ENCODE measurements around the gene BICC1.

BICC1 gene, protein sequence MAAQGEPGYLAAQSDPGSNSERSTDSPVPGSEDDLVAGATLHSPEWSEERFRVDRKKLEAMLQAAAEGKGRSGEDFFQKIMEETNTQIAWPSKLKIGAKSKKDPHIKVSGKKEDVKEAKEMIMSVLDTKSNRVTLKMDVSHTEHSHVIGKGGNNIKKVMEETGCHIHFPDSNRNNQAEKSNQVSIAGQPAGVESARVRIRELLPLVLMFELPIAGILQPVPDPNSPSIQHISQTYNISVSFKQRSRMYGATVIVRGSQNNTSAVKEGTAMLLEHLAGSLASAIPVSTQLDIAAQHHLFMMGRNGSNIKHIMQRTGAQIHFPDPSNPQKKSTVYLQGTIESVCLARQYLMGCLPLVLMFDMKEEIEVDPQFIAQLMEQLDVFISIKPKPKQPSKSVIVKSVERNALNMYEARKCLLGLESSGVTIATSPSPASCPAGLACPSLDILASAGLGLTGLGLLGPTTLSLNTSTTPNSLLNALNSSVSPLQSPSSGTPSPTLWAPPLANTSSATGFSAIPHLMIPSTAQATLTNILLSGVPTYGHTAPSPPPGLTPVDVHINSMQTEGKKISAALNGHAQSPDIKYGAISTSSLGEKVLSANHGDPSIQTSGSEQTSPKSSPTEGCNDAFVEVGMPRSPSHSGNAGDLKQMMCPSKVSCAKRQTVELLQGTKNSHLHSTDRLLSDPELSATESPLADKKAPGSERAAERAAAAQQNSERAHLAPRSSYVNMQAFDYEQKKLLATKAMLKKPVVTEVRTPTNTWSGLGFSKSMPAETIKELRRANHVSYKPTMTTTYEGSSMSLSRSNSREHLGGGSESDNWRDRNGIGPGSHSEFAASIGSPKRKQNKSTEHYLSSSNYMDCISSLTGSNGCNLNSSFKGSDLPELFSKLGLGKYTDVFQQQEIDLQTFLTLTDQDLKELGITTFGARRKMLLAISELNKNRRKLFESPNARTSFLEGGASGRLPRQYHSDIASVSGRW

GRCh38 chr10:58512491-58513187, at the start of gene BICC1:
BICC1 (plus strand) TSS chr10:58512872; CDS start chr10:58513144, 272 bp downstream.
- DNase-seq, result peak; percentile 13

DNA sequence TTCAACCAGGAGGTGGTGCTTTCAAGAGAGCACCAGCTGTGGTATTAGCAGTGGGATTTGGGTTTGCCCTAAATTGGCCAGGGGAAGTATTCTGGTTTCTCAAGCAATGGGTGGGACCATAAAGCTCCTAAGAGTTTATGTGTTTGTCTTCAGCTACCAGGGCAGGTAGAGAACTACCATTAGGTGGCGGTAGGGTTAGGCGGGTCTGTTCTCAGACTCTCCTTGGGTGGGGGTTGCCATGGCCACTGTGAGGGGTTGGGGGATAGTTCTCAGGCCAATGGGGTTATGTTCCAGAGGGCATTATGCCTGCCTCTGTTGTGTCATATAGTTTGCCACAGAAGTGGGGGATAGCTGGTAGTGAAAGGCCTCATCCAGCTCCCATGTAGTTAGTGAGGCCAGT, 47.7 kb upstream of the BICC1 start:
- DNase-seq, result no peak

DNA sequence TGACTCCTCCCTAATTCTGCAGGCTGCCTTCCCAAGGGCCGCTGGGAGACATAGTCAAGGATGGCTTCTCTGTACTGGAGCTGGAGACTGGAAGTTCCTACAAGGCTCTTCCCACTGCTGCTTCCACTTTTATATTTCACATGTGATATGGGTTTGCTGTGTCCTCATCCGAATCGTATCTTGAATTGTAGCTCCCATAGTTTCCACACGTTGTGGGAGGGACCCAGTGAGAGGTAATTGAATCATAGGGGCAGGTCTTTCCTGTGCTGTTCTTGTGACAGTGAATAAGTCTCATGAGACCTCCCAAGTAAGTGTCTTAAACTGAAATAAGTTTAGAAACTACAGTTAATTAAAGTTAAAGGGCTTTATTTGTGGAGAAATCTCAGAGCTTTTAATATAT, 47.0 kb upstream of the BICC1 start:
- DNase-seq, result no peak

GRCh38 chr10:58467931-58468635, 44.6 kb upstream of the BICC1 start:
- no peak for DNase-seq

- no peak for DNase-seq
These were observed 38.7 kb upstream of the BICC1 start for GRCh38 chr10:58473976-58474375.

- no peak for DNase-seq
These were observed 37.1 kb upstream of the BICC1 start for GRCh38 chr10:58475322-58476277.

GRCh38 chr10:58477122-58477521, 35.5 kb upstream of the BICC1 start:
- DNase-seq, result no peak

- no peak for DNase-seq
These were observed 34.8 kb upstream of the BICC1 start for GRCh38 chr10:58477902-58478301.

- no peak for DNase-seq
These were observed 33.6 kb upstream of the BICC1 start for GRCh38 chr10:58479045-58479444.

GRCh38 chr10:58480321-58480720, 32.4 kb upstream of the BICC1 start:
- no peak for DNase-seq

DNA sequence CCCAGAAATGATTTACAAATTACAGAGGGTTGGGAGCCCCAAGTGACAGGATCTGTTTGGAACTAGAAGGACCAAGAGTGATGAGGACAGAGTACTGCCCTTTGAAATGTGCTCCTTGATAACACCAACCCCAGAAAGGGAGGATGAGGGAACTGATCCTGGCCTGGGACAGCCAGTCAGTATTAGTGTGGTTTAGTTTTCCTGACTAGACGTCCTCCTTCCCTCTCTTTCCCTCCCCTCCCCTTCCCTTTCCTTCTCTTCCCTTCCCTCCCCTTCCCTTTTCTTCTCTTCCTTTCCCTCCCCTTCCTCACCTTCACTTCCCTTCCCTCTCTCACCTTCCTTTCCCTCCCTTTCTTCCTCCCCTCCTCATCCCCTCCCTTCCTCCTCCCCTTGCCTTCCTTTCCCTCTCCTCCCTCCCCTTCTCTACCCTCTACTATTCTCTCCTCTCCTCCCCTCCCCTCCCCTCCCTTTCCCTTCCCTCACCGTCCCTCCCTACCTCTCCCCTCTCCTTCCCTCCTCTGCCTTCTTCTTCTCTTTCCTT, 31.0 kb upstream of the BICC1 start:
- DNase-seq, result no peak

- DNase-seq, result no peak
These were observed 25.9 kb upstream of the BICC1 start for GRCh38 chr10:58486821-58487220.

- no peak for DNase-seq
These were observed 23.8 kb upstream of the BICC1 start for GRCh38 chr10:58488921-58489320.

GRCh38 chr10:58502956-58503355, 9.7 kb upstream of the BICC1 start:
- no peak for DNase-seq

DNA sequence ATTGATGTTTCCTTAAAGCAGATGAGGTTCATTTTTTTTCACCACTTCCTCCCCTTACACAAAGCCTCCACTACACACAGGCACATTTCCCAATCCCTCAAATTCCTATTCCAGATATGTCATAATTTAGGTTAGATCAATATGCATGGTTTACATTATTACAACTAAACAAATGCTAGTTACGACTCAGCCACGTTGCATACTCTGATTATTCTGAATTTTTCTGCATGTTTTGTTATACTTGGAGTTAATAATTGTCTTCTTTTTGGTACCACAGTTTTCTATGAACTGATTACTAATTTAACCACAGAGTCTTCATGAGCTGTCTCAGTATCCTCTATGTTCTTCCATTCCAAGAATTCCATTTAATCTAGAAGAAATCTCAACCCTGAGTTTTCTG, 4.4 kb upstream of the BICC1 start:
- DNase-seq, result no peak

DNA sequence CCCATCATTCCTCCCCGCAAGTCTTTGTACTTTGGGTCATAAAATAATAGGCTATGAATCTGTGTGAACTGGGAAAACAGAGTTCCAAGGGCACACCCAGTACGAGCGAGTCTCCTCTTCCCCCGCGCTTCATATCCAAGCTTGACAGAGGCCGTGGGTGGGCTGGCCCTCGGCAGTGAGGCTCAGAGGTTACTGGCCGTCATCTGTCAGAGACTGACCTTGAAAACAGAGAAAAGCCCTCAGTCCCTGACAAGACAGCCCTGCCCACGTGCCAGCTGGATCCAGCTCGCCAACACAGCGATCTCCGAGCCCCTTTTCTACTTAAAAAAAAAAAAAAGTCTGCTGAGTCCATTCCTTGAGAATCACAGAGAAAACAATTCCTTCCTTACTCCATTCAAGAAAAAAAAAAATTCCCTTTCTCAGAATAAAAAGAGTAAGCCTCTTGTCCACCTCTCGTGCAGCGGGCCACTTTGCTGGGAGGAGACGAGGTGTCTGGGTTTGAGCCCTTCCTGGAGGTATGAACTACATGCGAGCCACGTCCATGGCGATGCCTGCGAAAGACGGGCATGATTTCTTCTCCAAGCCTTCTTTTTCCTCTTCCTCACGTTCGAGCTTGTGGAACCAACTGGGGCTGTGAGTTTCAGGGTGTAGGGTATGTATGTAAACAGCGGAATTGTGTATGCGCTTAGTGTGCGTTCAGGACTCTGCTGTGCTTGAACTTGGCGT, 744 bp upstream of the BICC1 start:
- DNase-seq, result peak; percentile 7

DNA sequence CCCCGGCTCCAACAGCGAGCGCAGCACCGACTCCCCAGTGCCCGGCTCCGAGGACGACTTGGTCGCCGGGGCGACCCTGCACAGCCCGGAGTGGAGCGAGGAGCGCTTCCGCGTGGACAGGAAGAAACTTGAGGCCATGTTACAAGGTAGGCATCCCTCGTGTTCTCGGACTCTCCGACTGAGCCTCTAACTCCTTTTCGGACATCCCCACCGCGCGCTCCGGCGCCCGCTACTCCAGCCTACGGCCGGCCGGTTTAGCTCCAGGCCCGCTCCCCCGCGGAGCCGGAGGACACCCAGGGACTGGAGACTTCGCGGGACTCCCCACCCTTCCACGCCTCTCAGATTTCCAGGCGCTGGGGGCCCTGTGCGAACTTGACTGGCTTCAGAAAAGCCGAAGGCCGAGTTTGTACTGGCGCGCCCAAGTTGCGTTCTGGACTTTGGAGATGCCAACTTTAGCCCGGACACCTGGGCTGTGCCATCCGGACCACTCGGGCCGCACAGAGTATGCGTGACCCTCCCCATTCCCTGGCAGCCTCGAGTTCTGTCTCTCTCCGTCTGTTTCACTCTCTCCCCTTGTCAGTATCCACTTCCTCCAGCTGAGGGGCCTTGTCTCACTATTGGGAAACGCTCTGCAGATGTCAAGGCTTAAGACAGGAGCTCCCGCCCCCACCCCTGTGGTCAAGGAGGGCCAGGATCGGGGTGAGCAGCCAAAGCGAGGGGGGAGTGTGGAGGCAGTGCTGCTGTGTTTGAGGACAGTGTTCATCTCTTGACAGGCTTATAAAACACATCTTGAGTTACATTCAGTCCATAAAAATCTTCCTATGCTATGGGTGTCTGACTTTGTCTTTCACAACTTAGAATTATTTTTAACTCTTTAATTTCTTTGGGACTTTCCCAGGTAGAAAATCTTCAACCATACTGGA, 777 bp downstream of the BICC1 start:
- DNase-seq, result peak; percentile 35

DNA sequence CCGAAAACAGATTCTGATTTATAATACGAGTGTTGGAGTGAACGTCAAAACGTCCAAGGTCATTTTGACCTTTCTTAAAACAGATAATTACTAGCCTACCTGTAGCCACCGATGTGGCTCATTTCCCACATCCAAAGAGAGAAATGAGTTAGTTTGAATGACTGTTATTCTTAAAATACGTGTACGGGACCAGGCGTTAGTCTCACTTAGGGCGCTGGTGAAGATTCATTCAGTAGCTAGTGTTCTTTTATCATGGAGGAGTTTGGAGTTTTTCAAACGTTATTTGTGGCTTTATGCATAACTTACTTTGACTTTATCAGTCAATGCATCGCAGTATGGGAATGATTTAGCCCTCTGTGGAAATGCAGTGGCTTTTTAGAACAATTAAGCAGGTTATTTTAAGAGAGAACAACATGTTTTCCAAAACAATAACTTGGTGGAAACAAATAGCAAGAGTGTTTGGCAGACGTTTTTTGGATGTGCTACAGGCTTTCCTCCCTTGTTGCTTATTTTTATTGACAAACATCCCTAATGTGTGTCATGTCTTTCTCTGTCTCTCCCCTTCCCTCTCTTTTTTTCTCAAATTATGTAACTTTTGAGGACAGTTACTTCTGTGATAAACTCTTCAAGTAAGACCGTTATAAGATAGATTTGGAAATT, 1.6 kb downstream of the BICC1 start:
- DNase-seq, result no peak

All from hematopoietic multipotent progenitor cell treated with erythropoietin and hydrocortisone succinate and interleukin-3 and kit ligand, for 6 days (in vitro differentiated cells).